ENCODE measurements around the gene AP3B2.

Gene AP3B2

DNA sequence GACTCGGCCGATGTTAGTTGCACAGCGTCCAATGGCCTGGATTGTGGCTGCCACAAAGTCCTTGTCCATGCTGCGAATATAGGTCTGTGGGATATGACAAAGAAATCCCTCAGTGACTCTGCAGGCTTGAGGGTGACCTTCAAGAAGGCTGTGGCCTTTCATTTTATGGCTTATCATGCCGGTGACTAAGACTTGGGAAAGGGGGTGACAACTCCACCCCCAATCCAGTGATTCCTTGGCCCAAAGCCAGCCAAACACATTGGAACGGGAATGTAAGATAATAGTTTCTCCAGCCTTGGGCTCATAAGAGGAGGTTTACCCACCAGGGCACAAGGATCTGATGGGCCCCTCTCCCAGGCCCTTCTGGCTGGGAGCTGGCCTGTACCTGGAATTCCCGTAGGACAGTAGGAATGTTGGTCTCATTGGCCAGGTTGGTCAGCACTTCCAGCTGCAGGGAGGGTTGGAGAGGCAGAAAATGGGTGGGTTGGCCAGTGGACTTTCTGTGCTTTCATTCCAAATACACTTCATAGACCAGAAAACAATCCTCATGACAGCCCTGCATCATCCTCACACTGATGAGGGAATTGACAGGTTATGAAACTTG is 31.9 kb downstream of the AP3B2 start:
- no peaks in the 10 kb centered on the region for H3K9me3 ChIP-seq (ENCODE audit: severe bottlenecking)
- DNase-seq (ENCODE audit: low spot score) = peak; percentile 44
- H3K4me3 ChIP-seq (ENCODE audit: severe bottlenecking) = no peak overlapping the region
- no peaks in the 10 kb centered on the region for H3K36me3 ChIP-seq (ENCODE audit: low read depth)
- ATAC-seq (ENCODE audit: low read depth) = no peak
- H3K27me3 ChIP-seq (ENCODE audit: insufficient read depth, poor library complexity, severe bottlenecking) = no peaks in the 10 kb centered on the region
- H3K4me1 ChIP-seq (ENCODE audit: insufficient read depth, poor library complexity, severe bottlenecking) = no peaks in the 10 kb centered on the region
- no peak overlapping the region for H3K27ac ChIP-seq (ENCODE audit: poor library complexity, severe bottlenecking)
- TF ChIP-seq, protein P1, sequence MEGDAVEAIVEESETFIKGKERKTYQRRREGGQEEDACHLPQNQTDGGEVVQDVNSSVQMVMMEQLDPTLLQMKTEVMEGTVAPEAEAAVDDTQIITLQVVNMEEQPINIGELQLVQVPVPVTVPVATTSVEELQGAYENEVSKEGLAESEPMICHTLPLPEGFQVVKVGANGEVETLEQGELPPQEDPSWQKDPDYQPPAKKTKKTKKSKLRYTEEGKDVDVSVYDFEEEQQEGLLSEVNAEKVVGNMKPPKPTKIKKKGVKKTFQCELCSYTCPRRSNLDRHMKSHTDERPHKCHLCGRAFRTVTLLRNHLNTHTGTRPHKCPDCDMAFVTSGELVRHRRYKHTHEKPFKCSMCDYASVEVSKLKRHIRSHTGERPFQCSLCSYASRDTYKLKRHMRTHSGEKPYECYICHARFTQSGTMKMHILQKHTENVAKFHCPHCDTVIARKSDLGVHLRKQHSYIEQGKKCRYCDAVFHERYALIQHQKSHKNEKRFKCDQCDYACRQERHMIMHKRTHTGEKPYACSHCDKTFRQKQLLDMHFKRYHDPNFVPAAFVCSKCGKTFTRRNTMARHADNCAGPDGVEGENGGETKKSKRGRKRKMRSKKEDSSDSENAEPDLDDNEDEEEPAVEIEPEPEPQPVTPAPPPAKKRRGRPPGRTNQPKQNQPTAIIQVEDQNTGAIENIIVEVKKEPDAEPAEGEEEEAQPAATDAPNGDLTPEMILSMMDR (IDR thresholded peaks at IDR 0.05; ENCODE audit: poor library complexity, severe bottlenecking) = no peak

DNA sequence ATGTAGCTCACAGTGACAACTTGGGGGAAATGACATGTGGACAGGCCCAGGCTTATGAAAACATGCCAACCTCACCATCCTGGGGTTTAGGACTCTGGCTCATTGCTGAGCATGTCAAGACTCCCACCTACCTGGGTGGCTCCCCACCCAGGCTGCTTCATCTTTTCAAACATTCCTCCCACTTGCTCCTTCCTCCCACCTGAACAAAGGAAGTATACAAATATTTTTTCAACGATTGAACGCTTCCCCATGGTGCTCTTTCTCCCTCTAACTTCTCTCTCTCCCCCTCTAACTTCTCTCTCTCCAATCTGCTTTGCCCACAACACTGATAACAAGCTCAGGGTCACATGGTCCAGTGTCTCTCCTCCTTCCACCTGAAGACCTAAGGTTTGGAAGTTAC is 34.8 kb downstream of the AP3B2 start:
- TF ChIP-seq, protein P1 (IDR thresholded peaks at IDR 0.05; ENCODE audit: poor library complexity, severe bottlenecking) = no peak
- DNase-seq (ENCODE audit: low spot score) (no peak), ATAC-seq (ENCODE audit: low read depth) (no peak)
- Histone ChIP-seq H3K4me1 (ENCODE audit: insufficient read depth, poor library complexity, severe bottlenecking) (no peaks in the 10 kb centered on the region), H3K36me3 (ENCODE audit: low read depth) (no peaks in the 10 kb centered on the region), H3K4me3 (ENCODE audit: severe bottlenecking) (no peak overlapping the region), H3K27me3 (ENCODE audit: insufficient read depth, poor library complexity, severe bottlenecking) (no peaks in the 10 kb centered on the region), H3K9me3 (ENCODE audit: severe bottlenecking) (no peaks in the 10 kb centered on the region), H3K27ac (ENCODE audit: poor library complexity, severe bottlenecking) (no peak overlapping the region)

DNA sequence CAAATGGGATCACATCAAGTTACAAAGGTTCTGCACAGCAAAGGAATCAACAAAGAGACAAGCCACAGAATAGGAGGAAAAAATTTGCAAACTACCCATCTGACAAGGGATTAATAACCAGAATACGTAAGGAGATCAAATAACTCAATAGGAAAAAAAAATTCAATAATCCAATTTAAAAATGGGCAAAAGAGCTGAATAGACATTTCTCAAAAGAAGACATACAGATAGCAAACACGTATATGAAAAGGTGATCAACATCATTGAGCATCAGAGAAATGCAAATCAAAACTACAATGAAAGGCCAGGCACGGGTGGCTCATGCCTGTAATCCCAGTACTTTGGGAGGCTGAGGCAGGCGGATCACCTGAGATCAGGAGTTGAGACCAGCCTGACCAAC is 39.0 kb downstream of the AP3B2 start:
- DNase-seq (ENCODE audit: low spot score) = no peak

DNA sequence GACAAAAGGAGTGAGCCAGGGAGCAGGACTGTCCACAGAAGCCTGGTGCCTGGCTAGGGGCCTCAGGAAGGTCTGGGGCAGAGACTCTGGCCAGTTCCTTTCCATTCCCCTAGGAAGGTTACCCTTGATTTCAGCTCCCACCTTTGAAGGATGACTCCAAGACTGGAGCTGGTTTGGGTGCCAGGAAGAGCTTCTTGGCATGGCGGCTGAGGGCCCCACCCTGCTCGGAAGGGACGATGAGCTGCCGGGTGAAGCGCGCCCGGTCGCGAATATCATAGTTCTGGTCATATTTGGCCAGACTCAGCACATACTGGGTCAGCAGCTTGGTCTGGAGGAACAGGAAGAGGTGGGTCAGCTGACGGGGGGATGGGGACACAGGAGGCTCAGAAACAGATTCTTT is 43.1 kb downstream of the AP3B2 start:
- Histone ChIP-seq H3K27me3 (ENCODE audit: insufficient read depth, poor library complexity, severe bottlenecking) (peaks cover 2% of the 10 kb centered on the region), H3K36me3 (ENCODE audit: low read depth) (no peaks in the 10 kb centered on the region), H3K4me3 (ENCODE audit: severe bottlenecking) (no peak overlapping the region), H3K4me1 (ENCODE audit: insufficient read depth, poor library complexity, severe bottlenecking) (no peaks in the 10 kb centered on the region), H3K27ac (ENCODE audit: poor library complexity, severe bottlenecking) (no peak overlapping the region), H3K9me3 (ENCODE audit: severe bottlenecking) (no peaks in the 10 kb centered on the region)
- DNase-seq (ENCODE audit: low spot score) = no peak
- TF ChIP-seq, protein P1 (IDR thresholded peaks at IDR 0.05; ENCODE audit: poor library complexity, severe bottlenecking) = no peak
- no peak for ATAC-seq (ENCODE audit: low read depth)

More for the DNA sequence above, 39.0 kb downstream of the AP3B2 start:
- no peak overlapping the region for H3K27ac ChIP-seq (ENCODE audit: poor library complexity, severe bottlenecking)
- H3K27me3 ChIP-seq (ENCODE audit: insufficient read depth, poor library complexity, severe bottlenecking) = no peaks in the 10 kb centered on the region
- TF ChIP-seq, protein P1 (IDR thresholded peaks at IDR 0.05; ENCODE audit: poor library complexity, severe bottlenecking) = no peak
- no peaks in the 10 kb centered on the region for H3K4me1 ChIP-seq (ENCODE audit: insufficient read depth, poor library complexity, severe bottlenecking)
- no peaks in the 10 kb centered on the region for H3K36me3 ChIP-seq (ENCODE audit: low read depth)
- no peak for ATAC-seq (ENCODE audit: low read depth)
- H3K9me3 ChIP-seq (ENCODE audit: severe bottlenecking) = no peaks in the 10 kb centered on the region
- no peak overlapping the region for H3K4me3 ChIP-seq (ENCODE audit: severe bottlenecking)

DNA sequence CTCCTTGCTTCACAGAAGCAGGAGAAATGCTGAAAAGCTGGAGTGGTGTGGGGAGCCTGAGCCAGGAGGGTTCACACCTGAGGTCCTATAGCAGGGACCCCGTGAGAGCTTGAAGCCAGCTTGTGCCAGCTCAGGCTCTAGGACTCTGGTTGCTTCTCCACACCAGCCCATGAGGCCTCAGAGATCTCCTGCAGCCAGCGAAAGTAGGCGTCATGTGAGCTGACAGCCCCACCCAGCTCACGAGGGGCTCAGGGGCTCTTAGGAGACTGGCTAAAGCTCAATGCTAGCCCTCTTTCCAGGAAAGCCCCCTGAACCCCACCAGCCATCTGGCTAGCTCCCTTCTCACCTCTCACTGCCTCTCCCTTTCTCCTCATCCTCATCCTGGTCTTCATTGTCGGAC is 45.7 kb downstream of the AP3B2 start:
- H3K27ac ChIP-seq (ENCODE audit: poor library complexity, severe bottlenecking) = no peak overlapping the region
- ATAC-seq (ENCODE audit: low read depth) = no peak
- TF ChIP-seq, protein P1 (IDR thresholded peaks at IDR 0.05; ENCODE audit: poor library complexity, severe bottlenecking) = no peak

More for the DNA sequence above, 45.7 kb downstream of the AP3B2 start:
- no peaks in the 10 kb centered on the region for H3K9me3 ChIP-seq (ENCODE audit: severe bottlenecking)
- no peaks in the 10 kb centered on the region for H3K36me3 ChIP-seq (ENCODE audit: low read depth)
- H3K27me3 ChIP-seq (ENCODE audit: insufficient read depth, poor library complexity, severe bottlenecking) = peaks cover 4% of the 10 kb centered on the region
- no peak for DNase-seq (ENCODE audit: low spot score)
- H3K4me3 ChIP-seq (ENCODE audit: severe bottlenecking) = no peak overlapping the region
- H3K4me1 ChIP-seq (ENCODE audit: insufficient read depth, poor library complexity, severe bottlenecking) = no peaks in the 10 kb centered on the region

Data from RWPE2 (cell line).